ENCODE measurements around the gene RGR.

DNA sequence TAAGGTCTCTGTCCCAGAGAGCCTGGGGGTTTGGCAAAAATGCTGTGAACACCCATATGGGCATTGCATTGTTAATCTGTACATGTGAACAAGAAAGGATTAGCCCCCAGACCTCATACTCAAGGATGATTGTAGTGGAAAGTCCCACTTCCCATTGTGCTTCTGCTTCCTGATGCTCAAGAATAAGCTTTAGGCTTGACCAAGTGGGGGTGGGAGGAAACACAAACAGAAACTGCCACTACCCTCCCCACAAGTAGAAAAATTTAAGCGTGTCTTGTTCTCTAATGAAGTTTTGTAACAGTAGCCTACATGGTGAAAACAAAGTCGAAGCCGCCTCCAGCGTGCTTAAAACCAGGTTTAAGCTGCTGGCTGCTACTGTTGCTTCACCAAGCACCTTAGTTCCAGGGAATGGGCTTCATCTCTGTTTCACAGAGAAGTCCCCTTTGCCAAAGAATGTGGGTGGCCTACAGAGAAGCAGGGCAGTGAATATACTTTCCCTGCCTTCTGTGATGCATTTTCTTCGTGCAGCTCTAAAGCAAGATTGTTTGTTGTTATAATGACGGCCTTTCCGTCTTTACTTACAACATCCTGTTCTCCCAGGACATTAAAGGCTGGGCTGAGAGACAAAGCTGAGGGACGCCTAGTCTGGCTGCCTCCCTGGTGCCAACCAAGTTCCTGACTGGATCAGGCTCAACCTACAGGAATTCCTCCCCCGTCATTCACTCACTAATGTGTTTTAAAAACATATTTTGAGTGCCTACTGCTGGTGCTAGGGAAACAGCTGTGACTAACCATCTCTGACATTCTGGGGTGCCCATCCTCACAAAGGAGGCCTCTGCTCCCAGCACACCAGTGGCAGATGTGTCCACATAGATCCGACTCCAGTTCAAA, 51.5 kb downstream of the RGR start:
- TF ChIP-seq CTCF (IDR thresholded peaks at IDR 0.05) = no peak
- TF ChIP-seq POLR2A (IDR thresholded peaks at IDR 0.05) = no peak

Measured in Peyer's patch (tissue), 4 donors.